ENCODE results near the gene UMODL1.

The UMODL1 gene

GRCh38 chr21:42159560-42160110 is 88.5 kb downstream of the UMODL1 start:
- no peak for TF ChIP-seq CTCF (IDR thresholded peaks at IDR 0.05; ENCODE audit: insufficient read depth, low read depth, low read length, missing control alignments)

DNA sequence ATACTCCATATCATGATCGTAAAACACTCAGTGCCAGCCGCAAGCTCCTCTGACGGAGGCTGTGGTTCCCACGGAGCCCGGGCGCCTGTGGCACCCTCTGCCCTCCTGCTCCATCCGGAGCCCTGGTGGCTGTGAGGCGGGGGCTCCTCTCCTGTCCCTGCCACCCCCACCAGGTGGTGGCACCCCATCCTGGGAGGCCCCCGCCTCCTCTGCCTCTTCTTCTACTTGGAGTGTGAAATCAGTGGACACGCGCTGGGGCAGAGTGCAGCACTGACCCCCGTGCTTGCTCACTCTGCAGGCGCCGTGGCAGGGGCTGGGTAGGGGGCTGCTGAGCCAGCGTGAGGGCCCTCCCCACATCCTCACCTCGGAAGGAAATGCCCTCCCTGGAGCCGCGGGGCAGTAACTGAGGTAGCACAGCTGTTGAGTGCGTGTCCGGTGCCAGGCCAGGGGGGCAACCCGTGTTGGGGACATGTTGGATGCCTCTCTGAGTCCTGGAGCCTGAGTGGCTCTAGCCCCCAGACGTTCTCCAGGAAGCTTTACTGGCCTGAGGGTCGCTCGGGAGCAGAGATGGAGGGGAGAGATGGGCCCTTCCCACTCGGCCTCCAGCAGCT is 89.1 kb downstream of the UMODL1 start:
- DNase-seq (ENCODE audit: low read depth) = no peak
- H3K4me3 ChIP-seq (ENCODE audit: low read length) = no peak overlapping the region
- no peak for TF ChIP-seq CTCF (IDR thresholded peaks at IDR 0.05; ENCODE audit: insufficient read depth, low read depth, low read length, missing control alignments)

More at GRCh38 chr21:42159560-42160110, 88.5 kb downstream of the UMODL1 start:
- H3K4me3 ChIP-seq (ENCODE audit: low read length) = no peak overlapping the region
- DNase-seq (ENCODE audit: low read depth) = no peak

DNA sequence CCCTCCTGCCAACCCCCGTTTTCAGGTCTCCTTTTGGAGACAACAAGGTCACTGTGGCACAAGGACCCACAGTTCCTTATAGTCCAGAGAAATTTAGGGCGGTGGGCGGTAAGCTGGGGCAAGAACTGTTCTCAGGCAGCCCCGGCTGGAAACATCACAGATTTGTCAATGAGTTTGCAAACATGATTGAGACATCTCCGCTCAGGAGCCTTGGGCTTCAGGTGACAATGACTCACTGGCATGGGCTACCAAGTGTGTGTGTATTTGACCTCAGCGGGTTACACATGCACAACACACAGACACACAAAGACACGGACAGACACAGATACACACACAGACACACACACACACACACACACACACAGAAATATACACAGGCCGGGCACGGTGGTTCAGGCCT is 89.6 kb downstream of the UMODL1 start:
- no peak for DNase-seq (ENCODE audit: low read depth)
- H3K4me3 ChIP-seq (ENCODE audit: low read length) = no peak overlapping the region
- no peak for TF ChIP-seq CTCF (IDR thresholded peaks at IDR 0.05; ENCODE audit: insufficient read depth, low read depth, low read length, missing control alignments)

GRCh38 chr21:42161401-42161955 is 90.4 kb downstream of the UMODL1 start:
- no peak for DNase-seq (ENCODE audit: low read depth)
- no peak overlapping the region for H3K4me3 ChIP-seq (ENCODE audit: low read length)
- TF ChIP-seq CTCF (IDR thresholded peaks at IDR 0.05; ENCODE audit: insufficient read depth, low read depth, low read length, missing control alignments) = no peak

DNA sequence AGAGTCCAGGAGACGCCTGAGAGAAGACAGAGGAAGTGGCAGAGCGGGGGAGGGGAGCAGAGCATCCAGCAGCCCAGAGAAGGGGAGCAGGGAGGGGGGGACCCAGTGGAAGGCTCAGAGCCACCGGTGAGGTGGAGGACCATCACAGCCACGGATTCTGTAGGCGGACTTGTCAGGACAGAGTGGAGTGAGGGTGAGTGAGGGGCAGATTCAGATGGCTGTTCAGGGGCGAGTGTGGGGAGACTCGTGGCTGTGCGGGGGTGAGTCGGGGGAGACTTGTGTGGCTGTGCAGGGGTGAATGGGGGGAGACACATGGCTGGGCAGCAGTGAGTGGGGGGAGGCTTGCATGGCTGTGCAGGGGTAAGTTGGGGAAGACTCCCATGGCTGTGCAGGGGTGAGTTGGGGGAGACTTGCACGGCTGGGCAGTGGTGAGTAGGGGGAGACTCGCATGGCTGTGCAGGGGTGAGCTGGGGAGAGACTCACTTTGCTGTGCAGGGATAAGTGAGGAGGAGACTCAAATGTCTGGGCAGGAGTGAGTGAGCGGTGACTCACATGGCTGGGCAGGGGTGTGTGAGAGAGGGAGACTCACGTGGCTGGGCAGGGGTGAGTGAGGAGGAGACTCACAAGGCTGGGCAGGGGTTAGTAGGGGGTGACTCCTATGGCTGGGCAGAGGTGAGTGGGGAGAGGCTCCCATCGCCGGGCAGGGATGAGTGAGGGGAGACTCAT is 91.0 kb downstream of the UMODL1 start:
- peak; percentile 16 for DNase-seq (ENCODE audit: low read depth)
- no peak for TF ChIP-seq CTCF (IDR thresholded peaks at IDR 0.05; ENCODE audit: insufficient read depth, low read depth, low read length, missing control alignments)
- H3K4me3 ChIP-seq (ENCODE audit: low read length) = no peak overlapping the region

GRCh38 chr21:42162831-42163510 is 91.9 kb downstream of the UMODL1 start:
- no peak overlapping the region for H3K4me3 ChIP-seq (ENCODE audit: low read length)
- TF ChIP-seq CTCF (IDR thresholded peaks at IDR 0.05; ENCODE audit: insufficient read depth, low read depth, low read length, missing control alignments) = no peak
- peak; percentile 41 for DNase-seq (ENCODE audit: low read depth)

Measured in epithelial cell of esophagus (primary cell).